ENCODE results near the gene GPR42.

GRCh38 chr19:35342430-35342829 lies 28.4 kb upstream of the GPR42 start:
- TF ChIP-seq ELF4 (IDR thresholded peaks at IDR 0.05) = no peak
- TF ChIP-seq SP1 (IDR thresholded peaks at IDR 0.05) = no peak
- no peak for TF ChIP-seq SUZ12 (IDR thresholded peaks at IDR 0.05)
- no peak for TF ChIP-seq PKNOX1 (IDR thresholded peaks at IDR 0.05)
- TF ChIP-seq NFRKB (IDR thresholded peaks at IDR 0.05) = no peak
- no peak for TF ChIP-seq L3MBTL2 (conservative IDR thresholded peaks at IDR 0.05)
- no peak for TF ChIP-seq BHLHE40 (IDR thresholded peaks at IDR 0.05; ENCODE audit: borderline replicate concordance)
